ENCODE data around the gene CNTNAP5. TPM values are rescaled to one million over a fixed set of nuclear protein-coding genes. Genes with fewer than 3 reads are reported as not detected.

The CNTNAP5 gene
- total and polyA plus RNA-seq, 2 of the 8 experiments (the other 6 are each of a cell fraction or from before 2014, with no cell fraction given): 0.11 to 0.76 TPM

- TF ChIP-seq CHD7 (IDR thresholded peaks at IDR 0.05; ENCODE audit: insufficient replicate concordance, low read length): no peak
These were observed 9.9 kb downstream of the CNTNAP5 start (continued) for GRCh38 chr2:124035001-124035400.

All from H1 (cell line).